IMR-90 (cell line): ENCODE measurements around the gene CD99. TPM values are rescaled to one million over a fixed set of nuclear protein-coding genes. Genes with fewer than 3 reads are reported as not detected.

Source experiments
- ATAC-seq: fragments of 200-7000 bp; cut with Tn5 transposase; 2 replicates; pipeline ENCODE4 v1.9.1; 2020; ENCODE audit warnings: low read depth, mild to moderate bottlenecking, moderate library complexity
- BruUV-seq: library from RNA; stranded (reverse); fragments of 400-500 nt; replicated peaks from 2 replicates; lab custom pipeline; 2021; lab: Mats Ljungman, UMichigan
- CTCF ChIA-PET: fragments of 300-600 bp; formaldehyde crosslinking; extraction: SDS; loops from one replicate; lab custom pipeline; 2021; ENCODE audit warnings: antibody characterized with exemption; lab: Yijun Ruan, JAX
- POLR2A ChIA-PET: fragments of 300-600 bp; sonication (Branson Sonifier 250); formaldehyde crosslinking; loops from one replicate; lab custom pipeline; 2022; ENCODE audit warnings: antibody characterized with exemption; ENCODE audit not compliant: unreplicated experiment; lab: Charles Lee
- DNase-seq: peaks from one replicate; pipeline ENCODE4 v3.0.0; 2013
- H2AFZ ChIP-seq: replicated peaks from 2 replicates; pipeline ENCODE3; 2013; ENCODE audit warnings: low read length, mild to moderate bottlenecking; ENCODE audit not compliant: poor library complexity
- H2AK5ac ChIP-seq: 2 replicates; pipeline ENCODE4 v1.6.1; 2013; ENCODE audit warnings: low read depth, low read length, inconsistent platforms
- H2AK9ac ChIP-seq: replicated peaks from 2 replicates; pipeline ENCODE3; 2013; ENCODE audit warnings: mild to moderate bottlenecking, low read depth, low read length, moderate library complexity; ENCODE audit not compliant: poor library complexity
- H2BK120ac ChIP-seq: 2 replicates; pipeline ENCODE4 v1.6.1; 2013; ENCODE audit warnings: low read depth, low read length, inconsistent platforms
- H2BK15ac ChIP-seq: 3 replicates; pipeline ENCODE4 v1.6.1; 2013; ENCODE audit warnings: low read depth, low read length, inconsistent platforms
- H2BK20ac ChIP-seq: 2 replicates; pipeline ENCODE4 v1.6.1; 2013; ENCODE audit warnings: low read depth, mild to moderate bottlenecking, inconsistent platforms, low read length, moderate library complexity
- H2BK5ac ChIP-seq: 2 replicates; pipeline ENCODE4 v1.6.1; 2013; ENCODE audit warnings: mild to moderate bottlenecking, low read depth, low read length, inconsistent platforms; ENCODE audit not compliant: poor library complexity, severe bottlenecking
- H3K14ac ChIP-seq: replicated peaks from 2 replicates; pipeline ENCODE4 v1.6.1; 2013; ENCODE audit warnings: low read depth, low read length, inconsistent platforms
- H3K18ac ChIP-seq: 2 replicates; pipeline ENCODE4 v1.6.1; 2013; ENCODE audit warnings: low read depth, low read length, control low read depth
- H3K23ac ChIP-seq: 2 replicates; pipeline ENCODE4 v1.6.1; 2013; ENCODE audit warnings: low read depth, low read length, inconsistent platforms
- H3K27ac ChIP-seq: 2 replicates; pipeline ENCODE4 v1.5.1; 2013; ENCODE audit warnings: mild to moderate bottlenecking, control low read depth, low read length; ENCODE audit not compliant: insufficient read depth
- H3K27me3 ChIP-seq: 2 replicates; pipeline ENCODE4 v1.6.1; 2013; ENCODE audit warnings: low read length; ENCODE audit not compliant: control insufficient read depth, insufficient read depth
- H3K36me3 ChIP-seq: 2 replicates; pipeline ENCODE4 v1.6.1; 2013; ENCODE audit warnings: low read length, mixed read lengths; ENCODE audit not compliant: control insufficient read depth, insufficient read depth
- H3K4ac ChIP-seq: 2 replicates; pipeline ENCODE4 v1.6.1; 2013; ENCODE audit warnings: low read depth, low read length, inconsistent platforms
- H3K4me1 ChIP-seq: 2 replicates; pipeline ENCODE4 v1.6.1; 2013; ENCODE audit warnings: low read length, mixed read lengths; ENCODE audit not compliant: control insufficient read depth, insufficient read depth
- H3K4me2 ChIP-seq: 2 replicates; pipeline ENCODE4 v1.6.1; 2013; ENCODE audit warnings: low read depth, mild to moderate bottlenecking, control low read depth, low read length, moderate library complexity
- H3K4me3 ChIP-seq: 2 replicates; pipeline ENCODE4 v1.5.1; 2013; ENCODE audit warnings: low read depth, mild to moderate bottlenecking, control low read depth, low read length, moderate library complexity; ENCODE audit not compliant: insufficient read depth
- H3K56ac ChIP-seq: 2 replicates; pipeline ENCODE4 v1.6.1; 2013; ENCODE audit warnings: low read length, inconsistent platforms; ENCODE audit not compliant: insufficient read depth; ENCODE audit errors: extremely low read depth
- H3K79me1 ChIP-seq, 2 experiments: 2 replicates each; pipeline ENCODE4 v1.6.1; 2013; ENCODE audit warnings: low read length in 2 of 2, inconsistent platforms in 1 of 2, low read depth in 1 of 2
- H3K9ac ChIP-seq: 2 replicates; pipeline ENCODE4 v1.6.1; 2013; ENCODE audit warnings: low read depth, low read length, control low read depth
- H3K9me1 ChIP-seq: 2 replicates; pipeline ENCODE4 v1.6.1; 2013; ENCODE audit warnings: low read length, inconsistent platforms; ENCODE audit not compliant: insufficient read depth
- H3K9me3 ChIP-seq: 2 replicates; pipeline ENCODE4 v1.6.1; 2013; ENCODE audit warnings: low read length; ENCODE audit not compliant: control insufficient read depth, insufficient read depth
- H4K20me1 ChIP-seq: 2 replicates; pipeline ENCODE4 v1.6.1; 2013; ENCODE audit warnings: low read length, inconsistent platforms; ENCODE audit not compliant: insufficient read depth
- H4K5ac ChIP-seq: 2 replicates; pipeline ENCODE4 v1.6.1; 2013; ENCODE audit warnings: mild to moderate bottlenecking, low read depth, low read length, control low read depth
- H4K8ac ChIP-seq, 2 experiments: 2 replicates each; pipeline ENCODE4 v1.6.1; 2013; ENCODE audit warnings: low read depth in 2 of 2, low read length in 2 of 2, control low read depth in 1 of 2, inconsistent platforms in 1 of 2
- H4K91ac ChIP-seq: 2 replicates; pipeline ENCODE4 v1.6.1; 2013; ENCODE audit warnings: low read depth, low read length, inconsistent platforms; ENCODE audit not compliant: insufficient read depth
- BHLHE40 ChIP-seq: fragments of 150-350 bp; IDR thresholded peaks from 2 replicates; pipeline ENCODE4 v1.6.1; 2016; ENCODE audit warnings: mild to moderate bottlenecking, low read depth, low read length
- CEBPB ChIP-seq: IDR thresholded peaks from 2 replicates; pipeline ENCODE4 v1.6.1; 2012; ENCODE audit warnings: low read depth, low read length, improper control_type of control experiment
- CHD1 ChIP-seq: IDR thresholded peaks from 2 replicates; pipeline ENCODE4 v1.6.1; 2012; ENCODE audit warnings: low read depth, low read length, improper control_type of control experiment
- CTCF ChIP-seq: conservative IDR thresholded peaks from 2 replicates; pipeline ENCODE4 v1.5.1; 2012; ENCODE audit warnings: mild to moderate bottlenecking, low read depth, low read length, improper control_type of control experiment
- FOS ChIP-seq: fragments of 150-350 bp; IDR thresholded peaks from 2 replicates; pipeline ENCODE4 v1.6.1; 2016; ENCODE audit warnings: low read depth, low read length
- MAFK ChIP-seq: IDR thresholded peaks from 2 replicates; pipeline ENCODE4 v1.6.1; 2012; ENCODE audit warnings: low read depth, low read length, improper control_type of control experiment
- MAZ ChIP-seq: IDR thresholded peaks from 2 replicates; pipeline ENCODE4 v1.6.1; 2012; ENCODE audit warnings: low read depth, mild to moderate bottlenecking, low read length, improper control_type of control experiment, moderate library complexity, borderline replicate concordance
- MXI1 ChIP-seq: IDR thresholded peaks from 2 replicates; pipeline ENCODE4 v1.6.1; 2012; ENCODE audit warnings: low read depth, mild to moderate bottlenecking, low read length, moderate library complexity, borderline replicate concordance
- NFE2L2 ChIP-seq: fragments of 150-350 bp; IDR thresholded peaks from 2 replicates; pipeline ENCODE4 v1.6.1; 2016; ENCODE audit warnings: low read depth, mild to moderate bottlenecking, low read length
- POLR2A ChIP-seq: IDR thresholded peaks from 2 replicates; pipeline ENCODE4 v1.6.1; 2012; ENCODE audit warnings: mild to moderate bottlenecking, low read depth, low read length
- RAD21 ChIP-seq: IDR thresholded peaks from 2 replicates; pipeline ENCODE4 v1.6.1; 2012; ENCODE audit warnings: low read length, improper control_type of control experiment
- RCOR1 ChIP-seq: IDR thresholded peaks from 2 replicates; pipeline ENCODE4 v1.6.1; 2012; ENCODE audit warnings: mild to moderate bottlenecking, low read length, improper control_type of control experiment; ENCODE audit not compliant: insufficient replicate concordance
- RFX5 ChIP-seq: IDR thresholded peaks from 2 replicates; pipeline ENCODE4 v1.8.0; 2012; ENCODE audit warnings: low read depth, mild to moderate bottlenecking, low read length, moderate library complexity
- SMC3 ChIP-seq: fragments of 150-350 bp; IDR thresholded peaks from 2 replicates; pipeline ENCODE4 v1.6.1; 2016; ENCODE audit warnings: low read depth, mild to moderate bottlenecking, antibody characterized with exemption, low read length, moderate library complexity
- WGBS, 2 experiments: methylation state at CpG; one replicate each; pipeline versions ENCODE4 v1.1.5 to v1.1.7; 2013; ENCODE audit warnings: missing lambda C conversion rate in 2 of 2; ENCODE audit not compliant: insufficient read length in 1 of 2; ENCODE audit errors: extremely low coverage in 2 of 2; 5-methylcytosine and 5-hydroxymethylcytosine counted together
- dilution Hi-C: fragments of 300-500 bp; cut with HindIII; formaldehyde crosslinking; loops from one replicate; pipeline ENCODE4 v1.14.3; 2018; ENCODE audit warnings: low sequenced_read_pairs; ENCODE audit not compliant: unreplicated experiment
- in situ Hi-C: fragments of 300-500 bp; cut with MboI; formaldehyde crosslinking; loops from 3 replicates; pipeline ENCODE4 v1.14.3; 2019; ENCODE audit warnings: low sequenced_read_pairs, inconsistent platforms, mixed read lengths
- intact Hi-C: fragments of 100-400 bp; cut with micrococcal nuclease; formaldehyde crosslinking; loops from 2 replicates; pipeline ENCODE4 v1.10.0; 2022
- polyA plus RNA-seq, 3 experiments: library from polyadenylated mRNA; depleted of rRNA; stranded (reverse); fragments of >200 nt; gene quantifications; 2 replicates each; pipeline ENCODE4 v1.2.3, GENCODE V29; 2012; ENCODE audit warnings: low replicate concordance in 1 of 3
- total RNA-seq: library from RNA; depleted of rRNA; stranded (reverse); fragments of >200 nt; gene quantifications from 2 replicates; pipeline ENCODE4 v1.2.3, GENCODE V29; 2012
- TF ChIP-seq, protein P1 (sequence below): fragments of 150-350 bp; IDR thresholded peaks from 2 replicates; pipeline ENCODE4 v1.6.1; 2016; ENCODE audit warnings: low read depth, mild to moderate bottlenecking, low read length, moderate library complexity, borderline replicate concordance

Gene CD99
- total and polyA plus RNA-seq, 2 of the 4 experiments (the other 2 are of a cell fraction), result 102 to 369 TPM

DNA sequence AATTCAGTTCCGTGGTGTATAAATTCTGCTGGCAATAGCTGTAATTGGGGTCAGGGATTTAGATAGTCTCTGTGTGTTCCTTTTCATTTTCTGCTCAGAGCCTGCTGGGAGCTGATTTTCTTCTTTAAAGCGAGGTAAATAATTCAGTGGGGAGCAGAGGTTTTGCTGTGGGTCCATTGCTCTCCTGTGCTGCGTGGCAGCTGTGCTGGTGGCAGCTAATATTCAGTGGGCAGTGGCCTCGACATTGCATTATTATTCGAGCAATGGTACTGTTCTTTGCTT is 74.4 kb downstream of the CD99 start:
- no peak for DNase-seq
- Histone ChIP-seq H2BK5ac (no peak overlapping the region), H4K5ac (no peak overlapping the region), H3K18ac (no peak overlapping the region), H3K36me3 (no peaks in the 10 kb centered on the region), H3K9me3 (no peaks in the 10 kb centered on the region), H3K4me1 (no peaks in the 10 kb centered on the region), H4K91ac (no peak overlapping the region), H4K20me1 (no peaks in the 10 kb centered on the region), H4K8ac (no peak overlapping the region), H3K4ac (no peak overlapping the region), H2BK15ac (no peak overlapping the region), H3K79me1 (no peaks in the 10 kb centered on the region), H3K27me3 (no peaks in the 10 kb centered on the region; the same call in 1 of the 2 replicates), H3K23ac (no peak overlapping the region), H2BK120ac (no peak overlapping the region), H3K9ac (no peak overlapping the region), H2BK20ac (no peak overlapping the region), H3K4me2 (no peak overlapping the region), H2AK9ac (no peak overlapping the region), H3K9me1 (no peaks in the 10 kb centered on the region), H3K14ac (no peak overlapping the region), H2AK5ac (no peak overlapping the region), H3K4me3 (no peak overlapping the region), H3K56ac (no peak overlapping the region), H3K27ac (no peak overlapping the region), H2AFZ (no peak overlapping the region)
- POLR2A ChIA-PET, result no interaction called here
- no CpG with 5 or more reads among the region's 5 CpGs for WGBS, 2 experiments
- intact Hi-C loops (no loop called here), dilution Hi-C loops (no loop called here), in situ Hi-C loops (no loop called here)
- TF ChIP-seq MAZ (no peak), NFE2L2 (no peak), BHLHE40 (no peak), FOS (no peak), CHD1 (no peak), CTCF (no peak), CEBPB (no peak), MXI1 (no peak), POLR2A (no peak), RAD21 (no peak), SMC3 (no peak), MAFK (no peak), RCOR1 (no peak), RFX5 (no peak)
- TF ChIP-seq, protein P1, sequence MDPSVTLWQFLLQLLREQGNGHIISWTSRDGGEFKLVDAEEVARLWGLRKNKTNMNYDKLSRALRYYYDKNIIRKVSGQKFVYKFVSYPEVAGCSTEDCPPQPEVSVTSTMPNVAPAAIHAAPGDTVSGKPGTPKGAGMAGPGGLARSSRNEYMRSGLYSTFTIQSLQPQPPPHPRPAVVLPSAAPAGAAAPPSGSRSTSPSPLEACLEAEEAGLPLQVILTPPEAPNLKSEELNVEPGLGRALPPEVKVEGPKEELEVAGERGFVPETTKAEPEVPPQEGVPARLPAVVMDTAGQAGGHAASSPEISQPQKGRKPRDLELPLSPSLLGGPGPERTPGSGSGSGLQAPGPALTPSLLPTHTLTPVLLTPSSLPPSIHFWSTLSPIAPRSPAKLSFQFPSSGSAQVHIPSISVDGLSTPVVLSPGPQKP, result no peak
- CTCF ChIA-PET, result no interaction called here
- BruUV-seq, result no TSS peak
- ATAC-seq, result no peak
